OCI-M1 (cell line): Measurements from ENCODE around the gene NKX6-2.
"Not testable (repeated sequence)": the region's sequence is repeated elsewhere in the genome, so short reads cannot be mapped to it uniquely, and the experiment has no call there.

Source experiments
- DNase-seq: peaks from one replicate; lab custom pipeline; 2025; lab: John Stamatoyannopoulos, UW

The NKX6-2 gene

DNA sequence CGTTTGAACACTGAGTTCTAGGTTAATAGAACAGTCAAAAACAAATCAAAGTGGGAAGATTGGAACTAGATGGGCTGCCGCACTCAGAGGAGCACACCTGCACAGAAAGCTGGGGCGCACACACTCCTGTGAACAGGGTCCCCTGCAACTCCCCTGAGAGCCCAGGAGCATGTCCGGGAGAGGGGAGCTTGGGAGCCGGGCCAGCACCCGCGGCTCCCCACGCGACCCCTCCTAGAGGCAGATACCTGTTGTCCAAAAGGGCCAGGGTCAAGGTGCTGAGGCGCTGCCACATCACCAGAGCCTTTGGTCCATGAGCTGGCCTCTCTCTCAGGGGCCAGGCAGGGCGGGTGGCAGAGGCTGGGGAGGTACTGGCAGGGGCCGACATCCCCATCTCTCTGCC is 5.6 kb downstream of the NKX6-2 start:
- DNase-seq = no peak

- no peak for DNase-seq
Measured at GRCh38 chr10:132779549-132780294, 6.2 kb downstream of the NKX6-2 start.

- DNase-seq = no peak
Measured at GRCh38 chr10:132777441-132777840, 8.5 kb downstream of the NKX6-2 start.

DNA sequence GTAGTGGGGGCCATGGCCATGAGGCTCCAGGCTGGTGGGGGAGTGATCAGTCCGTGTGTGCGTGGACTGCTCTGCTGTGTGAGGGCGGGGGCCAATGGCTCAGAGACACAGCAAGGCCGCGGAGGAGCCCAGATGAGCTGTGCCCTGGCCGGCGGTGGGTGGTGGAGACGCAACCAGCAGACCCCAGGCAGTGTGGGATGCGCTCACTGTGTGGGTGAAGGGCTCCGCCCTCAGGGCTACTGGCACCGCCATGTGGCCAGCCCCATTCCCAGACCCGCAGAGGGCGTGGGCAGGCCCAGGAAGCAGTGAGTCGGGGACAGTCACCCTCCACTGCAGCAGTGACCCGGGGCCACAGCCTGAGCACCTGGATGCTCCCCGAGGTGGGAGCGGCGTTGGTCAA is 9.1 kb downstream of the NKX6-2 start:
- no peak for DNase-seq

DNA sequence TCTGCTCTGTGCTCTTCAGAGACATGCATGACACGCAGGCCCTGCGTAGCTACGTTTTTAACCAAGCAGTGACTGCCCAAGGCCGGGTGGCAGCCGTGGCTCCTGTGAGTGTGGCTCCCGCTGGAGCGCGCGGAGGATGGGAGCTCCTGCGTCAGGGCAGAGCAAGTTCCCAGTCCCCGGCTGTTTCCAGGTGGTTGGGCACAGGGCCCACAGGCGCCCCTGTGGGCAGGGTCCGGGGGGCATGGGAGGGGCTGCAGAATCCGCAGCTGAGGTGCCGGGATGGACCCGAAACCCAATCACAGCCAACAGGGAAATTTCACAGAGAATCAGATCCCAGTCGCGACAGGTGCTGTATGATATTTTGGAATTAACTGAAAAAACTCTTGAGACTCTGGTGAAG is 9.8 kb downstream of the NKX6-2 start:
- DNase-seq = no peak

DNA sequence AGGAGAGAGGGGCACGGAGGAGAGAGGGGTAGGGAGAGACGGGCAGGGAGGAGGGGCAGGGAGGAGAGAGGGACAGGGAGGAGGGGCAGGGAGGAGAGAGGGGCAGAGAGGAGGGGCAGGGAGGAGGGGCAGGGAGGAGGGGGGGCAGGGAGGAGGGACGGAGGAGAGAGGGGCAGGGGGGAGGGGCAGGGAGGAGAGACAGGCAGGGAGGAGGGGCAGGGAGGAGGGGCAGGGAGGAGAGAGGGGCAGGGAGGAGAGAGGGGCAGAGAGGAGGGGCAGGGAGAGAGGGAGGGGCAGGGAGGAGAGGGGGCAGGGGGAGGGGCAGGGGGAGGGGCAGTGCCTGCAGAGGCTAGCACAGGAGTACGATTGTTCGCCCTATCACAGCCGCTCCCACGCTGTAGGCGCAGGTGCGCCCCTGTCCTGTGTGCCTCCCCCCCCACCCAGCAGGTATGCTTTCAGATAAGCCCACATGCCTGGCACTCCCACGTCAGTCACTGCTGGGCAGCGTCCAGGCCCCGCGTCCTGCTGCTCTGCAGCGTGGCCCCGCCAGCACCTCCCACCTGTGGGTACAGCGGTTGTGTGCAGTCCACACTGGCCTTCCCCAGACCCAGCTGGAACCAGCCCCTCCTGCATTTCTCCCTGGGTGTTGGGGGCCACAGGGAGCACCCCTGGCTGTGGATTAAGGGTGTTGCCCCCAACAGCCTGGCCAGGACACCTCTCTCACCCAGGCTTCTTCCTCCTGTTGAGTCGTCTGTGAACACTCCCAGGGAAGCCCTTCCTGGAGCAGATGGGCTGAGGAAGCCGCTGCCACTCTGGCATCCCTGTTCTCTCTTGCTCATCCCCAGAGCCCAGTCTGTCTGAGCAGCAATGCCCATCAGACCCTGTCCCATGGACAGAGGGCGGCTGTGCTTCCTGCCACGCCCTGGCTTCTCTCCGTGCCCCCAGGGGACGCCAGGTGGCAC is 10.8 kb downstream of the NKX6-2 start:
- peak; percentile 62 for DNase-seq

GRCh38 chr10:132774181-132774901 is 11.6 kb downstream of the NKX6-2 start:
- no peak for DNase-seq

DNA sequence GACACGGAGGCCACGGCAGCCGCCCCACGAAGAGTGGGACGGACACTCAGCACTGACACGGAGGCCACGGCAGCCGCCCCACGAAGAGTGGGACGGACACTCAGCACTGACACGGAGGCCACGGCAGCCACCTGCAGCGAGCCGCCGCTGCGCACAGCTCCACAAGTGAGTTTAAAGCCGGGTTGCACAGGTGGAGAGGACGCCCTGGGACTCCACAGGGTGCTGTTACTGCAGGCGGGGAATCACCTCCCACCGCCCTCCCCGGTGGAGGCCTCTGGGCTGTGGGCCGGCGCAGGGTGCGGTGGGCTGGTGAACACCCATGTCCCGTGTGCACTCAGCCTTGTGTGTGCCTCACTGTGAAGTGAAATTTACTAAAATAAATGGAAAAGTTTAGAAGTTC is 13.1 kb downstream of the NKX6-2 start:
- not testable (repeated sequence) for DNase-seq

GRCh38 chr10:132770061-132771021 is 15.6 kb downstream of the NKX6-2 start:
- no peak for DNase-seq

DNA sequence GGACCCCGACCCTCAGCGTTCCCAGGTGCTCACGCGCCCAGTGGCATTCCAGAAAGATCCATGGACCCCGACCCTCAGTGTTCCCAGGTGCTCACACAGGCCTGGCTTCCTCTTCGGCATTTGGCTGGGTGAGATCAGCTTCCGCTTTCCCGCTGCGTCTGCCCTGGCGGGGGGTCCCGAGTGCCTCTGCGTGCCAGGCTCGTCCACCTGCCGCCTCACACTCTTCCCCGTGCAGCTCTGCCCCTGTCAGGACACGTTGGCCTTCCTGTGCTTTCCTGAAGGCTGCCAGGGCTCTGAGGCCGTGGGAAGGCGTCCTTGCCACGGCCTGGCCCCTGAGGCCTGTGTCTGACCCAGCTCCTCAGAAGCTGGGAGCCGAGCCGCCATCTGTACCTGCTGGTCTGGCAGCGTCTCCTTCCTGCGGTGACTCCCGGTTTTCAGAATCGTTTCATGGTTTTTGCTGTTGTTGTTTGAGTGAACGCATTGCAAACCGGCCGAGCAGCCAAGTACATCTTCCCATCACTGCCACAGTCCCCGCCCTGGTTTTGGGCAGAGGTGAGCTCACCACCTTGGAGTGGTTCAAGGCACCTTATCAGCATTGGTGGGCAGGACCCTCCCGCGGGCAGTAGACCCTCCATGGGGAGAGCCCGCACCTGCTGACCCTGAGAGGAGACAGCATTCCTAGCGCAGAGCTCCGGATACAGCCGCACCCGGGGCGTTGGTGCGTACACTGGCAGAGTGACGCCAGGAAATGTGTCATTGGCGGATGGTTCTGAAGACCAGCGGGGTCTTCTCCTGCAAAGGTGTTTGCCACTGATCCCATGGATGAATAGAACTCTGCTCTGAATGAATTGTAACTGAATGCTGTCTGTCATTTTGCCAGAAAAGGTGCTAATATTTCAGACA is 17.4 kb downstream of the NKX6-2 start:
- no peak for DNase-seq

GRCh38 chr10:132766291-132766690 is 19.7 kb downstream of the NKX6-2 start:
- DNase-seq = no peak

DNA sequence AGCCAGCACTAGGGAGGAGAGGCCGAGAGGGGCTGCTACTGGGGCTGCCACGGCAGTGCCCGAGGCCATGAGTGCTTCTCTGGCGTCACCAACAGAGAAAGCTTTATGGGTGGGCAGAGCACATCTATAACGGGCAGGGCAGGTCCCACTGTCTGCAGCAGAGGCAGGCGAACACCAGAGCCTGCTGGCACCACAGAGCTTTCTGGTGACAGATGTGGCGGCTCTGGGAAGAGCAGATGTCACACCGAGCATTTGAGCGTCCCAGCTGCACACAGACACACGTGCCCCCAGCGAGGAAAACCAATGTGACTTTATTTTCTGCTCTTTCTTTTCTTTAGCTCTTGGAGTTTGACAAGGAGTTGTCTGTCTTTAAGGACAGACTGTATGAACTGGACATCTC is 20.5 kb downstream of the NKX6-2 start:
- no peak for DNase-seq

DNA sequence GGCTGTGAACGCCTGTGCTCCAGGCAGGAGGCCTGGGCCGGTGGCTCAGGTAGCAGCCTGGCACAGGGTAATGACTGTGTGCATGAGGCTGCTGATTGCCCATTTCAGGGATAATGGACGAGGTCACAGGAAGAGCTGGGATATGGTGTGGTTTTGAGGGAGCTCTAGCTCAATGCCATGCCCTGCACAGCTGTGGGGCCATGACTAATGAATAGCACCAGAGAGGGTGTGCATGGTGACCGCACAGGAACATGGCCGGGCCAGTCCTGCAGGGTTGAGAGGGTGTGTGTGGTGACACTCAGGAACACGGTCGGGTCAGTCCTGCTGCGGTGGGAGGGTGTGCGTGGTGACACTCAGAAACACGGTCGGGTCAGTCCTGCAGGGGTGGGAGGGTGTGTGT is 21.8 kb downstream of the NKX6-2 start:
- DNase-seq = no peak

- DNase-seq = no peak
Measured at GRCh38 chr10:132763545-132763944, 22.4 kb downstream of the NKX6-2 start.

DNA sequence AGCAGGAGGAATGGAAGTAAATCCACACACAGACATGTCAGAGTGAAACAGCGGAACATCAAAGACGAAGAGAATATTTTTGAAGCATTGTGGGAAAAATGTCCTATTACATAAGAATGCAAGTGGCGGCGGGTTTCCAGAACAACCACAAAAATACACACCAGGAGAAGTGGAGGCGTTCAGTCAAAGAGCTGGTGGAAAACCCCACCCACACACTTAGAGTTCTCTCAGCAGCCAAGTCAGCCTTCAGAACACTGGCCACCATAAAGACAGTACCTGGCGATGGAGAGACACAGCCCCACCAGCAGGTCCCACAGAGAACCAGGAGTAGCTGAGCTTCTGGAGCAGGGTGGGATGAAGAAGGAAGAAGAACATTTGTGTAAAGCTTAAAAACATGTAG is 23.7 kb downstream of the NKX6-2 start:
- DNase-seq = no peak

DNA sequence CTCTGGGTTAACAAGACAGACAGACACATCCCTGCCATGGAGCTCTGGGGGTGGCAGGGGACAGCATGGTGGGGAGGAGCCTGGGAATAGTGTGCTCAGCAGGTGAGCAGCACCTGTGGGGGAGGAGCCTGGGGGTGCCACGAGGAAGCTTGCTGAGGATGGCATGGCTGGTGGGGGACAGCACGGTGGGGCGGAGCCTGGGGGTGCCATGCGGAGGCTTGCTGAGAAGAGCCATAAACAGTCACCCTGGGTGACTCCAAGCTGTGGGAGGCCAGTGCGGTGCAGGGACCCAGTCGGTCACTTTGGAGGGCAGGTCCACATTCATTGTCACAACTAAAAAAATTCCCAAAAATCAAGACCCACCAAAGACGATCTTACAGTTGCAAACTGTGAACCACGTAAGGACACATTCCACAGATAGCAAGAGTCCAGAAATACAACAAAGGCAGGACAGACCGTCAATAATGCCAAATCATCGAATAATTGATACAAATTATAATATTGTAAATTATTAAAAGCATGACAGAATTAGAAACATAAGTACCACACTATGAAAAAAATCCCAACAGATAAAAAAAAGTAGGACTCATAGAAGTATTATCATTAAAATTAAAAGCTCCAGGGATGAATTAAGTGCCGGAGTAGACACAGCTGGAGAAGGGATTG is 24.4 kb downstream of the NKX6-2 start:
- no peak for DNase-seq

GRCh38 chr10:132758865-132759264 is 27.1 kb downstream of the NKX6-2 start:
- no peak for DNase-seq

DNA sequence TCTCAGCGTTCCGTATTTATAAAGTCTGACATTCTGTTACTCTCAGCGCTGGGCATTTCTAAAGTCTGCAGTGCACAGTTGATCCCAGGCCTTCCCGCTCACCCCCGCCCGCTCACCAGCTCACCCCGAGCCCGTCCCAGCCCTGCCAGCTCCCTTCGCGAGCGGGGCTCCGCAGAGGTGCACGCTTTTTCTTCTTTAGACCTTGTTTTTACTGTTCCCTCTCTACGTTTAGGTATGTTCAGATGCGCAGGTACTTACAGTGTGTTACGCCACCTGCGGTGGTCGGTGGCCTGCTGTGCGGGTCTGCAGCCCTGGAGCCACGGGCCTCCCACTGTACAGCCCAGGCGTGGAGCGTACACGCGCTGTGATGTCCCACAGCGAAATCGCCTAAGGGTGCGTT is 28.8 kb downstream of the NKX6-2 start:
- DNase-seq = no peak

DNA sequence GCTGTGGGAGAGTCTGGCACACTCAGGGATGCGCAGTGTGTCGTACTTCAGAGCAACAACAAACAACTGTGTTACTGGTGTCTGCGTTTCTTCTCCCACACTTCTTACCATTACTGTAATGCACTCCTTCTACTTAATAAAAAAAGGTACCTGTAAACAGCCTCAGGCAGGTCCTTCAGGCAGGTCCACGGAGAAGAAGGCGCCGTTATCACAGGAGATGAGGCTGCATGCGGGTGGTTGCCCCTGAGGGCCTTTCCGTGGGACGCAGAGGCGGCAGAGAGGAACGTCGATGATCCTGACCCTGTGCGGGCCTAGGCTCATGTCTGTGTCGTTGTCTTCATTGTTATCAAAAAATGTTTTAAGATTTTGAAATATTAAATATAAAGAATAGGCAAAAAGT is 29.4 kb downstream of the NKX6-2 start:
- no peak for DNase-seq
